Gastroesophageal sphincter (tissue), 3 donors: ENCODE data around the gene LARP6.

ENCODE experiments used
- POLR2AphosphoS5 ChIP-seq: sonication (generic); formaldehyde crosslinking; IDR thresholded peaks from one replicate; pipeline ENCODE4 v1.6.1; 2017; ENCODE audit warnings: antibody characterized with exemption
- TF ChIP-seq, protein P1 (sequence below), 4 experiments: fragments of 200-600 bp in 2 of 4; fragments of 450-650 bp in 2 of 4; sonication (generic) in 1 of 4; IDR thresholded peaks; one replicate each; pipeline ENCODE4 v1.5.1; 2017 to 2019; ENCODE audit warnings: antibody characterized with exemption in 4 of 4, mild to moderate bottlenecking in 2 of 4, moderate library complexity in 2 of 4

DNA sequence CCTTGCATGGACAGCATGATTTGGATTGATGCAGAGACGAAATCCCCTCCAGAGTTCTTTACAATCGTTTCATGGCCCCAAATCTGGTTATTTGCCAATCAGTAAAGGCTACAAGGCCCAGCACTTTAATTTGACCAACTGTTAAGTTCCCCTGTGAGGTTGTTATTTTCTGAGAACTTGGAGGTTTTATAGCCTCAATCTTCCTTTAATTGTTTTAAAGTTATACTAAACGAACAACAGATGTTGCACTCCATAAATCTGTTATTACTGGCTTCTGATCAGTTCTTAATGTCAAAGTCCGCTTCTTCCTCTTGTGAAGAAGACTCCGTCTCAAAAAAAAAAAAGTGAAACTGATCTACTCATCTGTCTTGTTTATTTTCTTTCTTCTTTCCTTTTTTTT lies 30.8 kb downstream of the LARP6 start:
- TF ChIP-seq POLR2AphosphoS5 = no peak
- TF ChIP-seq, protein P1, sequence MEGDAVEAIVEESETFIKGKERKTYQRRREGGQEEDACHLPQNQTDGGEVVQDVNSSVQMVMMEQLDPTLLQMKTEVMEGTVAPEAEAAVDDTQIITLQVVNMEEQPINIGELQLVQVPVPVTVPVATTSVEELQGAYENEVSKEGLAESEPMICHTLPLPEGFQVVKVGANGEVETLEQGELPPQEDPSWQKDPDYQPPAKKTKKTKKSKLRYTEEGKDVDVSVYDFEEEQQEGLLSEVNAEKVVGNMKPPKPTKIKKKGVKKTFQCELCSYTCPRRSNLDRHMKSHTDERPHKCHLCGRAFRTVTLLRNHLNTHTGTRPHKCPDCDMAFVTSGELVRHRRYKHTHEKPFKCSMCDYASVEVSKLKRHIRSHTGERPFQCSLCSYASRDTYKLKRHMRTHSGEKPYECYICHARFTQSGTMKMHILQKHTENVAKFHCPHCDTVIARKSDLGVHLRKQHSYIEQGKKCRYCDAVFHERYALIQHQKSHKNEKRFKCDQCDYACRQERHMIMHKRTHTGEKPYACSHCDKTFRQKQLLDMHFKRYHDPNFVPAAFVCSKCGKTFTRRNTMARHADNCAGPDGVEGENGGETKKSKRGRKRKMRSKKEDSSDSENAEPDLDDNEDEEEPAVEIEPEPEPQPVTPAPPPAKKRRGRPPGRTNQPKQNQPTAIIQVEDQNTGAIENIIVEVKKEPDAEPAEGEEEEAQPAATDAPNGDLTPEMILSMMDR (IDR thresholded peaks at IDR 0.05) = no peak
